ENCODE results near the gene TRIM29. TPM values are rescaled to one million over a fixed set of nuclear protein-coding genes. Genes with fewer than 3 reads are reported as not detected.

The TRIM29 gene
- total and polyA plus RNA-seq, 2 of the 13 experiments (the other 11 are each of a cell fraction or from before 2014, with no cell fraction given): 0.86 TPM

DNA sequence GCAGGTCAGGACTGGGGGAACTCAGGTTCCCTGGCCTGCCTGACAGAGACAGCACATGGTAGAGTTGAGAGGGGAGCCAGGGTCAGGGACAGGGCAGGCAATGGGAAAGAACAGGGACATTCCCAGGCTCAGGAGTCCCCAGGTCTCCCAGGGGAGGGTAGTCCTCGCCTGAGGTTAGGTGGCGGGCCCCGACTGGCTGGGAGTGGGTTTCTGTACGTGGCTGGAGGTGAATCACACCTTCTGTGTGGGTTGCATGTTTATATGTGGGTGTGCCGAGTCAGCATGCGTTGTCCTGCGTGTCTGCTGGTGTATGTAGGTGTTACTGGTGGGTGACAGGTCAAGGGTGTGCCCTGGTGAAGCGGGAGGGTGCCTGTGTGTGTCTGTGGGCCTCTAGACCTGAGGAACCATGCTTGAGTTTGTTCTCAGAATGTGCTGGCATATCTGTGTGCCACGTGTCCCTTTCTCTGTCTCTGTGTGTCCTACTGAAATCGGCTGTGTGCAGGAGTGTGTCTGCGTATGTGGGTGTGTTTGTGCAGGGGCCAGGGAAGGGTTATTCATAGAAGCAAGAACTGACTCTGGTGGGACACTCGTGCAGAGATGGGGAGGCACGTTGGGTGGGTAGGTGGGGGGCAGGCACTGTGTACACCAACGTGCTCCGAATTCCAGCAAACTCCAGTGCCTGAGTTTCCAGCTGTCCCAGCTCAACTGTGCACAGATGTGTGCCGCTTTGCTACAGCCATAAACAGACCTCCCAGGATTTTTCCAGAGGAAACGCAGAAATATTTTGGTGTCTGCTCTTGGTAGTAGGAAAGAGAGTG, 49.1 kb upstream of the TRIM29 start (continued):
- TF ChIP-seq HNF4G (IDR thresholded peaks at IDR 0.05; ENCODE audit: borderline replicate concordance, low read depth, low read length) (no peak), HNF4G (CRISPR knock-in tag; IDR thresholded peaks at IDR 0.05; ENCODE audit: borderline replicate concordance, low read depth) (no peak), ZNF607 (CRISPR knock-in tag; IDR thresholded peaks at IDR 0.05; ENCODE audit: borderline replicate concordance) (no peak), ZBTB38 (CRISPR knock-in tag; IDR thresholded peaks at IDR 0.05) (no peak; the same call in 1 of the 2 replicates), IRF1 (CRISPR knock-in tag; IDR thresholded peaks at IDR 0.05; ENCODE audit: low read depth) (no peak), FOXK1 (CRISPR knock-in tag; IDR thresholded peaks at IDR 0.05; ENCODE audit: borderline replicate concordance, low read depth) (0 out of 2 replicates have a peak, but pooled peaks have one; percentile 7), RELA (CRISPR knock-in tag; IDR thresholded peaks at IDR 0.05) (peak; percentile 97), LCORL (IDR thresholded peaks at IDR 0.05) (no peak), LCORL (CRISPR knock-in tag; IDR thresholded peaks at IDR 0.05) (peak; percentile 67), KLF9 (CRISPR knock-in tag; IDR thresholded peaks at IDR 0.05; ENCODE audit: low read depth) (no peak), ZBTB2 (CRISPR knock-in tag; IDR thresholded peaks at IDR 0.05; ENCODE audit: low read depth) (no peak), HDAC1 (CRISPR knock-in tag; IDR thresholded peaks at IDR 0.05) (peak; percentile 62), PHB2 (IDR thresholded peaks at IDR 0.05; ENCODE audit: partially characterized antibody) (no peak), TMF1 (CRISPR knock-in tag; IDR thresholded peaks at IDR 0.05; ENCODE audit: low read depth) (no peak), SRY (CRISPR knock-in tag; IDR thresholded peaks at IDR 0.05) (no peak), CCDC6 (CRISPR knock-in tag; IDR thresholded peaks at IDR 0.05) (no peak), KLF16 (CRISPR knock-in tag; IDR thresholded peaks at IDR 0.05) (no peak), ZBTB8A (CRISPR knock-in tag; IDR thresholded peaks at IDR 0.05; ENCODE audit: borderline replicate concordance, low read depth) (no peak), NONO (IDR thresholded peaks at IDR 0.05) (no peak), NONO (CRISPR knock-in tag; conservative IDR thresholded peaks at IDR 0.05) (no peak), REPIN1 (CRISPR knock-in tag; IDR thresholded peaks at IDR 0.05; ENCODE audit: borderline replicate concordance, low read depth) (0 out of 2 replicates have a peak, but pooled peaks have one; percentile 2), FOSL2 (CRISPR knock-in tag; IDR thresholded peaks at IDR 0.05) (peak; percentile 26; the same call in 1 of the 2 replicates), IKZF4 (CRISPR knock-in tag; IDR thresholded peaks at IDR 0.05; ENCODE audit: borderline replicate concordance, low read depth, not compliant biosample characterization) (peak; percentile 51), FOXA1 (IDR thresholded peaks at IDR 0.05) (no peak), FOXA1 (CRISPR knock-in tag; IDR thresholded peaks at IDR 0.05) (no peak), ZNF282 (IDR thresholded peaks at IDR 0.05; ENCODE audit: partially characterized antibody) (no peak), ZNF441 (CRISPR knock-in tag; IDR thresholded peaks at IDR 0.05; ENCODE audit: borderline replicate concordance) (no peak)
- TF ChIP-seq, protein P1, sequence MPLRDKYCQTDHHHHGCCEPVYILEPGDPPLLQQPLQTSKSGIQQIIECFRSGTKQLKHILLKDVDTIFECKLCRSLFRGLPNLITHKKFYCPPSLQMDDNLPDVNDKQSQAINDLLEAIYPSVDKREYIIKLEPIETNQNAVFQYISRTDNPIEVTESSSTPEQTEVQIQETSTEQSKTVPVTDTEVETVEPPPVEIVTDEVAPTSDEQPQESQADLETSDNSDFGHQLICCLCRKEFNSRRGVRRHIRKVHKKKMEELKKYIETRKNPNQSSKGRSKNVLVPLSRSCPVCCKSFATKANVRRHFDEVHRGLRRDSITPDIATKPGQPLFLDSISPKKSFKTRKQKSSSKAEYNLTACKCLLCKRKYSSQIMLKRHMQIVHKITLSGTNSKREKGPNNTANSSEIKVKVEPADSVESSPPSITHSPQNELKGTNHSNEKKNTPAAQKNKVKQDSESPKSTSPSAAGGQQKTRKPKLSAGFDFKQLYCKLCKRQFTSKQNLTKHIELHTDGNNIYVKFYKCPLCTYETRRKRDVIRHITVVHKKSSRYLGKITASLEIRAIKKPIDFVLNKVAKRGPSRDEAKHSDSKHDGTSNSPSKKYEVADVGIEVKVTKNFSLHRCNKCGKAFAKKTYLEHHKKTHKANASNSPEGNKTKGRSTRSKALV (CRISPR knock-in tag; IDR thresholded peaks at IDR 0.05): no peak

Data from HepG2 (cell line).